Stomach (tissue), 4 donors: Measurements from ENCODE around the gene RAB6B.

Source experiments
- CTCF ChIP-seq, 7 experiments: fragments of 450-650 bp in 4 of 7; fragments of 200-600 bp in 3 of 7; sonication (generic) in 3 of 7; IDR thresholded peaks; one replicate each; pipeline ENCODE4 v1.5.1; 2016 to 2019; ENCODE audit warnings: antibody characterized with exemption in 7 of 7, control low read depth in 2 of 7, mild to moderate bottlenecking in 1 of 7
- EP300 ChIP-seq: sonication (generic); formaldehyde crosslinking; IDR thresholded peaks from one replicate; pipeline ENCODE4 v1.6.1; 2017; ENCODE audit warnings: antibody characterized with exemption
- POLR2A ChIP-seq, 4 donors: fragments of 450-650 bp; IDR thresholded peaks; one replicate each; pipeline ENCODE4 v1.6.1; 2016; ENCODE audit warnings: antibody characterized with exemption in 4 of 4, control low read depth in 2 of 4, mild to moderate bottlenecking in 1 of 4, moderate library complexity in 1 of 4
- POLR2AphosphoS5 ChIP-seq, 3 donors: sonication (generic); formaldehyde crosslinking; IDR thresholded peaks; one replicate each; pipeline ENCODE4 v1.6.1; 2016; ENCODE audit warnings: antibody characterized with exemption in 3 of 3

DNA sequence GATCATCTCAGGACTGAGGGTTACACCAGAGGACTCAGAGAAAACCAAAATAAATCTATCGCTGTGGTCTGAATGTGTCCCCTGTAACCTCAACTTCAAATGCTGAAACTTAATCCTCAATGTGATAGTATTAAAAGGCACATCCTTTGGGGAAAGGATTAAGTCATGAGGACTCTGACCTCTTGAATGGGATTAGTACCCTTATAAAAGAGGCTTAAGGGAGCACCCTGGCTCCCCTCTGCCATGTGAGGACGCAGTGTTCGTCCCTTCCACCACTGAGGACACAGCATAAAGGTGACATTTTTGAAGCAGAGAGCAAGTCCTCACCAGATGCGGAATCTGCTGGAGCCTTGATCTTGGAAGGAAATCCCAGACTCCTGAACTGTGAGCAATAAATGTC lies 50.6 kb downstream of the RAB6B start:
- TF ChIP-seq CTCF (IDR thresholded peaks at IDR 0.05) (no peak), POLR2A (IDR thresholded peaks at IDR 0.05) (no peak), POLR2AphosphoS5 (IDR thresholded peaks at IDR 0.05) (no peak), EP300 (no peak)
